Muscle of back (tissue), 13 donors: Measurements from ENCODE around the gene TNFRSF4. TPM values are rescaled to one million over a fixed set of nuclear protein-coding genes. Genes with fewer than 3 reads are reported as not detected.
"Not testable (repeated sequence)": the region's sequence is repeated elsewhere in the genome, so short reads cannot be mapped to it uniquely, and the experiment has no call there.

Experiments used
- DNase-seq, 3 donors: peaks; one replicate each; pipeline versions ENCODE4 v3.0.0 to v3.0.0-alpha.2; 2013
- long read RNA-seq, 9 donors: transcript quantifications; one replicate each; lab custom pipeline, GENCODE V29; 2026
- polyA plus RNA-seq, 10 donors: library from polyadenylated mRNA; unstranded; fragments of 120-200 nt; gene quantifications; one replicate each; pipeline ENCODE4 v1.2.1, GENCODE V29; 2013; ENCODE audit not compliant: insufficient read length in 10 of 10

The TNFRSF4 gene
- 1 to 10 TPM; 1.0 to 3.7 (median 2.0) TPM for polyA plus RNA-seq
- long read RNA-seq, donor 1: 0 reads
- long read RNA-seq, donor 2, partial matches to known transcripts: 0 of 1 reads
- long read RNA-seq, donor 2, other reads (novel, unspliced or antisense): 0 of 1 reads
- long read RNA-seq, donor 3: 0 reads
- long read RNA-seq, donor 4: 0 reads
- long read RNA-seq, donor 5: 0 reads
- long read RNA-seq, donor 6, partial matches to known transcripts: 0 of 1 reads
- long read RNA-seq, donor 6, other reads (novel, unspliced or antisense): 0 of 1 reads
- long read RNA-seq, donor 7: 0 reads
- long read RNA-seq, donor 8, partial matches to known transcripts: 0 of 1 reads
- long read RNA-seq, donor 8, other reads (novel, unspliced or antisense): 0 of 1 reads
- long read RNA-seq, donor 9: 0 reads

DNA sequence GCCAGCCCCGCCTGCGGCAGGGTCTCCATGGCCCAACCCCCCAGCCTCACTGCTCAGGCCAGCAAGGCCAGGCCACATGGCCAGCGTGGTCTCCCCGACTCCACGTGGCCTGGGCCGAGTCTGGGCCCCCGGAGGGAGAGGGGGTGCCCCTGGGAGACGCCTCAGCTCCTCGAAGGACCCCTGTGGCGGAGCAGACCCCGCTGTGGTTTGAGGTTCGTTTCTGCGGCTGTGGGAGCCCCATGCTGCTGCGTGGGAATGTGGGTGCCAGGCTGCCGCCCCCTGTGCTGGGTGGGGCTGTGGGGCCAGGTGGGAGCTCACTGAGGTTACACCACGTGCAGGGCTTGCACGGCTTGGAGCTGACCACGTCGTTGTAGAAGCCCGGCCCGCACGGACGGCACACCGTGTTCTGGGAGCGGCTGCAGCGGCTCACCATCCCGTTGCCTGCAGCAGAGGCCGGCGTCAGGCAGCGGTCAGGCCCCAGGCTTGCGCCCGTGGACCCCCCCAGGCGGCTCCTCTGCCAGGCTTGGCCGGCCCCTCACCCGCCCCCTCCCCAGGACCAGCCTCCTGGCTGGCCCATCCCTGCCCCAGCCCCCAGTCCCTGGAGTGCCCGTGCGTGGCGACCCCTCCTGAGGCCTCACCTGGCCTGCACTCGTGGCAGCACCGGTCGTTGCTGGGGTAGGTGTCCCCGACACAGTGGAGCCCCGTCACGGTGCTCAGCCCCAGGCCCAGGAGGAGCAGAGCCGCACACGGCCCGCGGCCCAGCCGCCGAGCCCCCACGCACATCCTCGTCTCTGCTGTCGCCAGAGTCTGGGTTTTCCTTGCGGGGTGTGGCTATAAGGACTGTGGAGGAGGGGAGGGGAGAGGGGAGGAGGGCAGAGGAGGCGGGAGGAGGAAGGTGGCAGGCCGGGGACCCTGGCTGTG, at the start of gene TNFRSF4:
TNFRSF4 (minus strand) TSS at position 809 of the 921 bp plus-strand sequence; CDS start at position 783, 26 bp downstream.
- no peak for DNase-seq

GRCh38 chr1:1262758-1263157, 48.8 kb upstream of the TNFRSF4 start:
- DNase-seq: no peak

DNA sequence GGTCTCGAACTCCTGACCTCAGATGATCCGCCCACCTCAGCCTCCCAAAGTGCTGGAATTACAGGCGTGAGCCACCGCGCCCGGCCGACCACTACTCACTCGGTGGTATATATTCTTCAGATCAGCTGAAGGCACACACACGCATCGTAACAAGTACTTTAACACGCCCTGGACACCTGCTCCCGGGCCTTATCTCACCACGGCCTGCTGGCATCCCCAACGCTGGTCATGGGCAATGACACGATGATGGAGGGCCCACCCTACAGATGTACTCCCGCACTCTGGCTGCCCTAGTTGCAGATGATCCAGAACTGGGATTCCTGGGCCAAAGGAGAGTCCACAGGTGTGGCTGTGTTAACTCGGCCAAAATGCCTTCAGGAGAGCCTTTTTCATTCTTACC, 48.1 kb upstream of the TNFRSF4 start:
- DNase-seq: no peak

DNA sequence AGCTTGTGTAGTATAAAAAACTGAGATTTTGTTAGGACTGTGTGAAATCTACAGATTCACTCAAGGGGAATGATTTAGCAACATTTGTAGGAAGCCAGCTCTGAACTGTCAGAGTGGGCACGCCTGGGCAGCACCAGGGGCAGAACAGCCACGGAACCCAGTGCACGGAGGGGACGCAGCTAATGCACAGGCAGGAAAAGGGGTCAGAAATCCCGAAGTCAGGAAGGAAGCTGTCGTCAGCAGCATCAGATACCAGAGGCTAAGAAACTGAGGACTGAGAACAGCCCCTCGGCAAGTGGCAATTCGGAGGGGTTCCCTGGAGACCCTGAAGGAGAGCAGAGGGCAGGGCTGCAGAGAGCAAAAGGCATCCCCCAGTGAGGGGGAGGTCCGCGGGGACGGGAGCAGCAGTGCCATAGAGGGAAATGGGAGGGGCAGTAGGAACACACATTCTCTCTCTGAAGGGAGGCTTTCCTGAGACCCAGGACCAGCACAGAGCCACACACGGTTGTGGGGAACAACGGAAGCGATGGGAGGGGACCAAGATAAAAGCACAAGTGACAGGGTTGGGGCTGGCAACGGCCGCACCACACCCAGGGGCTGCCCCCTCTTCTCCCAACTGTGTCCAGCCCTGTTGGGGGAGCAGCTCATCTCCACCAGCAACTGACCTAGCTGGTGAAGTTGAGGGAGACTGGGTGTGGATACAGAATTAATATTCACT, 47.0 kb upstream of the TNFRSF4 start:
- DNase-seq: no peak

DNA sequence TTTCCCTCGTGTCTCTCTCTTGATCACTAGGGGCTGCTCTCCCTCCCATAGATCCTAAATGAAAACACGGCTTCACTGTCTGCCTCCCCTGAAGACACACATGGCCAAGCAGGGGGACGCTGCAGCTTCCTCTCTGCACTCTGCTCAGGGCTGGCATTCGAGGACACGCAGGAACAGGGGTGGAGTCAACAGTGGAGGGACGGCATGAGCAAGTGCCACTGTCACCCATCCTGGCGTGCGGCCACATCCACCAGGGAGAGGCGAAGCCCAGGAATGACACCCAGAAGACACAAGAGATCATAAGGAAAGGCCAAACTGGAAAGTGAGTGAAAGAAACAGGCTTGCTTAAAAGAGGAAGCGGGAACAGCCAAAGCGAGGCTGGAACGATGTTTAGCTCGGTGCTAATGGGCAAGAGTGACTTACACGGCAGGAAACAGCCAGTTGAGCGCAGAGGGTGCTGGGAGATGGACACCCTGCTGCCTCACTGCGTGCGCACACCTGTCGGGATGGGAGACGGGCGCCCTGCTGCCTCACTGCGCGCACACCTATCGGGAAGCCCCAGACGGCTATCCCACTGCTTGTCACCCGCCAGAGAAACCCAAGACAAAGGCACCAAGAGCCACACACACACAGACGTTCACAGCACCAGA, 46.1 kb upstream of the TNFRSF4 start:
- DNase-seq: no peak

- no peak for DNase-seq
Observed at GRCh38 chr1:1259540-1259939, 45.6 kb upstream of the TNFRSF4 start.

GRCh38 chr1:1259119-1259488, 45.2 kb upstream of the TNFRSF4 start:
- no peak for DNase-seq

DNA sequence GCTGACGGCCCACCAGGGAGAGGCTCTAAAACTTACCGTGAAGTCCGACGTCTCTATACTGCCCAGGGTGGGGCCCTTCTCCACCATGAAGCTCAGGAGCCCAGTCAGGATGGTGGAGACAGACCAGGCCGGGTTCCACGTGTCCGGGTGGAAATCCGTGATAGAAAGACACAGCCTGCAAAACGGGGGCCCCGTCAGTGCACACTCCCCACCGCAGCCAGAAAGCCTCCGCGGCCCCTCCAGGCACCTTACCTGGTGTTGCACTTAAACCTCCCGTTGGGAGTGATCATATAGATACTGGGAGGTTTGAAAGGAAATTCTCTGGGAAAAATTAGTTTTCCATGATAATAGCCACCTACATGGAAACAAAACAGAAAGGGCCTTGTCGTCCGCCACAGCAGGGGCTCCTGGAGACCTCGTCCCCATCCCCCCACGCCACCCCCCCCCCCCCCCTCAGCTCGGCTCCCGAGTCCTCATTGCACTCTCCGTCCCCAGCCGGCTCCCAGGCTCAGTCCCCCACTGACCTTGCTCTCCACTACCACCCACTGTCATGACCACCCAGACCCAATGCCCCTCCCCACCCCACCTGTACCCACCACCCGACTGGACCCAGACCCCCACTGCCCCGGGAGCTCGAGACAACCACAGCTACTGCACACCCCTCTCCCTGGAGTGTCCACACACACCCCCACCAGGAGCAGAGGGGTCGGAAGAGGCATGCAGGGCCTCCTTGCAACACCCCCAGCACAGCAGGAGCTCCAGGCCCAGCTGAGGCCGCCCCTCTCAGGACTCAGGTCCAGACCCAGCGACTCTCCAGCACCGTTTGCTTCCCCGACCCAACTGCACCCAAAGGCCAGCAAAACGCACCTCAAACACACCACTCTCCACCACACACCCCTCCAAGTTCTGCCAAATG, 43.3 kb upstream of the TNFRSF4 start:
- no peak for DNase-seq

GRCh38 chr1:1255611-1256010, 41.7 kb upstream of the TNFRSF4 start:
- no peak for DNase-seq

DNA sequence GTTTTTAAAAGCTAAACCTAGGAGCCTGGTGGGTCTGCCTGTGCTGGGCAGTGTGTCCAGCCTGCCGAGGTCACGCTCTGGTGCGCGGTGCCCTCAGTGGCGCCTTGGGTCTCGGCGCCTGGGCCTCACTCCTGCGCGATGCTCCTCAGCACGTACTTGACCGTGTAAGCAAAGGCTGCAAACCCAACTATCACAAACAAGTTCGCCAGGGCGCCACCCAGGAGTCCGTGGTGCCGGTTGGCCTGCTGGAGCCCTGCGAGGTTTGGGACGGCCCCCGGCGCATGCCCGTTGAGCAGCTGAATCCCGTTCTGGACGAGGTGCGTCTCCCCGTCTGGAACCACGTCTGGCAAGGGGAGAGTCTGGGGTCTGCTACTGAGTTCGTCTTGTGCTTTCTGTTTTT, 41.1 kb upstream of the TNFRSF4 start:
- DNase-seq: no peak

- no peak for DNase-seq
Observed at GRCh38 chr1:1254667-1254998, 40.7 kb upstream of the TNFRSF4 start.

DNA sequence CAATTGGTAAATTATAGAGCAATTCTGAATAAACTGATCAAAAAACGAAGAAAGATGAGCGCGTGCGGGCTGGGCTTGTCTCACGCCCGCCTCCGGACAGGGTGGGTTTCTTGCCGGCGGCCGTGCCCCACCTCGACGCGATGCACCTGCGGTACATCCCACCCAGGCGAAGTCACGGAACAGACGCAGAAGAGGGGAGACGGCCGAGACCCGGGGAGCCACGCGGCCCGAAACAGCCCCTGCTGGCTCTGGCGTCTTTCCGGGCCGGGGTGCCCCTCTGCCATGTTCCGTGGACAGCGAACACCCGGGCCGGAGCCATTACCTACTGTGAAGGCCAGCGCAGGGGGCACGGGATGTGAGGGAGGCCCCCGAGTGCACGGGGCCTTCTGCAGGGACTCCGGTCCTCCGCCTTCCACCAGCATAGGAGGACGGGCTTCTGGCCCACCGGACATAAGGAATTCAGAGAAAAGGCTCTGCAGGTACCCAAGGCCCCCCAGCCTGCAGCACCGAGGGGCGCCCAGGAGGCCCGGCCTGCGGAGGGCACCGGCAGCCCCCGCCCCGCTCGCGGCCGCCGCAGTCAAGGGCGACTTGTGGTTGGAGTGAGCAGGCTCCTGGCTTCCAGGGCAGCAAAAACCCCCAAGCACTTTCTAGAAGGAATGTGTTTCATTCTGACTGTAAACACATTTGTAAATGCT, 40.2 kb upstream of the TNFRSF4 start:
- no peak for DNase-seq

- DNase-seq: no peak
Observed at GRCh38 chr1:1253314-1253713, 39.4 kb upstream of the TNFRSF4 start.

- no peak for DNase-seq
Observed at GRCh38 chr1:1250786-1251284, 36.9 kb upstream of the TNFRSF4 start.

GRCh38 chr1:1248009-1248913, 34.3 kb upstream of the TNFRSF4 start:
- DNase-seq: not testable (repeated sequence)

DNA sequence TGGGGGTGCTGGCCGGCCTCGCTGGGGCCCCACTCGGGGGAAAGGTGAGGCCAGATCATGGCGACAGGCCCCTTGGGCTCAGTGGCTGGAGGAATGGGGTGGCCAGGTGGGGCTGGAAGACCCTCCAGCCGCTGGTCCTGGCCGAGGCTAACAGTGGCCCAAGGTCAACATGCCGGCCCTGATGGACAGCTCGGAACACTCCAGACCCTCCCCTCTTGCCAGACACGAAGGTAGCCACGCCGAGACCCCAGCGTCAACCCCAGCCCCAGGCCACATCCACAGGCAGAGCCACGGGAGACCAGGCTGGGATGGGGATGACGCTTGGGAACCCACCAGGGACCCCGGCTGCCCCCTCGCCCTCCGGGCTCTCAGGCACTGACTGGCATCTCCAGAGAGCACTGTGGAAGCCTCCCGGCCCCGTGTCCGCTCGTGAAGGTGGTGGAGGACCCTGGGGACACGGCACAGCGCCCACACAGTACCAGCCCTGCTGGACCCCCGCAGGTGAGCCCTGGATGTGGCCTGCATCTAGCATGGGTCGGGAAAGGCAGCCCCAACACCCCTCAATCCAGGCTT, 33.5 kb upstream of the TNFRSF4 start:
- no peak for DNase-seq

DNA sequence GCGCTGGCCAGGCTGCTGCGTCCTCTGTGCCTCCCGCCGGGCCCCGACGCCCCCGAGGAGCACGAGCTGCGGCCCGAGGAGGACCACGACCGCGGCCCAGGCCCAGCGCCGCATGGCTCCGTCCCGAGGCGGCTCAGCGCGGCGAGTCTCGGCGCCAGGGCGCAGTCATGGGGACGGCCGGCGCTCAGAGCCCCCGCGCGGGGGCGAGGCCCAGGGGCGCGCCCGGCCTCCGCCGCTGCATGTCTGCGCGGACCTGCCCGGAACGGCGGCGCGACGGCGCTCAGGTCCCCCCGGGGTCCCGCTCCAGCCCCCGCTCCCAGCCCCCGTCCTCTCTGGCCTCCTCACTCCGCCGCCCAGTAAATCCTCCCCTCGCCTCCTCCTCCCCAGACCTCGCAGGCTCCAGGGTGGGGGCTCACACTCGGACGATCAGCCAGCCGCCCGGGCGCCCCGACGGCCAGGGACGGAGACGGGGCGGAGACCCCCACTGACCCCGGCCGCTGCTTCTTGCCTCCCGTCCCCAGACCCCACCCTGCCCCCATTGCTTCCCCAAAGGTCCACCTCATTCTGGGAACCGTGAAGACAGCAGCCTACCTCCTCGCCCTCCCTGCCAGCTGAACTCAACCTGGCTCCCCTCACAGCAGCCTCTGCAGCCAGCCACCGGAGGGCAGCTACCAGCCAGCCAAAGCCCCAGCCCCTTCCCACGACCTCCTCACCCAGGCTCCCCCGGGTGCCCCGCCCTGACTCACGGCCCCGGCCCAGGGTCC, 32.8 kb upstream of the TNFRSF4 start, which contains the start of gene C1QTNF12:
C1QTNF12 (minus strand) TSS at position 146 of the 764 bp plus-strand sequence; CDS start at position 114, 32 bp downstream.
- peak in 1 of 3 donors; percentile 44 for DNase-seq
